ENCODE measurements around the gene KCNQ1. TPM values are rescaled to one million over a fixed set of nuclear protein-coding genes. Genes with fewer than 3 reads are reported as not detected.

KCNQ1 gene
- total RNA-seq, 1 donor from 2014 or later, result 7.9 TPM

DNA sequence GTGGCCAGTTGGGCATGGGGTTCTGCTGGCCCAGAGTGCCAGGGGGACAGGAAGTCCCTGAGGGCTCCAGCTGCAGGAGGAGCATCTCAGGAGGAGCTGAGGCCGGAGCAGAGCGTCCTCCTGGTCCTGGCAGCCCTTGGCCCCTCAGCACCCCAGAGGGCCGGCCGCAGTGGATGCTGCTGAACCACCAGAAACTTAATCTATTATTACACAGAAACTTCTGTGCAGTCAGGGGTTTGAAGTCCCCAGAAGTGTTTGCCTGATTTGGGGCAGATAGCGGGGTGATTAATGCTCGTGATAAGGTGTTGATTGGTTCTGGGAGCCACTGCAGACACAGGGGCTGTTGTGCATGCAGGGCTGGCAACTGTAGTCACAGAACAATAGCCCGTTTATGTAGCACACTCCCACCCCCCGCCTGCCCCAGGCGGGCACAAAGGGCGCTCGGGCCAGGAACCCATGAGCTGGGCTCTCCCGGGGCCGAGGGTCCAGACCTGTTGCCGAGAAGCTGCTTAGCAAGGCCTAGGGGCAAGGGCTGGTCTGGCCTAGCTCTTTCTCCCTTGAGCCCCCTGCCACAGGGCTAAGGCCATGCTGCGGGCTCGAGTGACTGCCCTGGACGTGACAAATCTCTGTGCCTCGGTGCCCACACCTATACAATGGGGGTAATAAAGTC lies 284.0 kb downstream of the KCNQ1 start:
- no peak for DNase-seq (ENCODE audit: low spot score)

DNA sequence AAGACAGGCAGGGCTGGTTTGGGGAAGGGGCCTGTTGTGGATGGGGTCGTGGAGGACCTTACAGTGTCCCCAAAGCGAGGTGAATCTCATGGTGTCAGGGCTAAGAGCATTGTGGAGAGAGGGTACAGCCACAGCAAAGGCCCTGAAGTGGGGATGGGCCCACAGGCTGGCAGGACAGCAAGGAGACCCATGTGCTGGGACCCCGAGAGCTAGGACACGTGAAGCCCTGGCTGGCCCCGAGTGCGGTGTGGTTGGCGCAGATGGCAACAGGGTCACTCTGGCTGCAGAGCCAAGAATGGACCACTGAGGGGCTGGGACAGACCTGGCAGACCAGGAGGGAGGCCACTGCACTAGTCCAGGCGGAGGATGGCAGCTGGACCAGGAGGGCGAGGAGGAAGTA lies 285.0 kb downstream of the KCNQ1 start:
- no peak for DNase-seq (ENCODE audit: low spot score)

DNA sequence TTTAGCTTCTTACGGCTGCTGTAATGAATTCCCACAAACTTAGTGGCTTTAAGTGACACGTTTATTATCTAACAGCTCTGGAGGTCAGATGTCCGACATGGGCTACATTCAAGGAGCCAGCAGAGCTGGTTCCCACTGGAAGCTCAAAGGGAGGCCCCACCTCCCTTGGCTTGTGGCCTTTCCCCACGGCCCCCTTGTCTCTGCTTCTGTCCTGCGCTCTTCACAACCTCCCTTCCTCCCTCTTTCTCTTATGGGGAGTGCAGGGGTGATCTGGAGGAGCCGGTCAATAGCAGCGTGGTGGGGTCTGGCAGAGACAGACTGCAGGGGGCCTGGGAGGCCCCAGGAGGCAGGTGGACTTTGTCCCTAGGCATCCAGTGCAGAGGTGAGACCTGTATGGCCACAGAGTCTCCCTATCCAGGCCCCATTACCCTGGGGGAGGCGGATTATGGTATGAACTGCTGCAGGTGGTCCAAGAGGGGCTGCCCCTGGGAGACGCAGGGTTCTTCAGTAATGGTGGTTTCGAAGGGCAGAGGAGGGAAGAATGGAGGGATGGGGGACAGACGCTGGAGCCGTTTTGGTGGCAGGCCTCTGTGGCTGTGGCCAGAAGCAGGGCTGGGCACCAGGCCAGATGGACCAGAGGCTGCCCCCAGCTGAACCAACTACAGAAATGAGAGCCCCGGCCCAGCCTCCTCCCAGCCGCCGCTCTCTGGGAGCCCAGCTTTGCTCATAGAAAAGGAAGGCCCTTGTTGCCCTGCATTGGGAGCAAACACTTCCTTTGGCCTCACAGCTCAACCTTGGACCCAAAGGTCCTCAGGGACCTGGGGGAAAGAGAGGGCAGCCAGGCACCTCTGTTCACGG lies 285.7 kb downstream of the KCNQ1 start:
- DNase-seq (ENCODE audit: low spot score), result no peak

DNA sequence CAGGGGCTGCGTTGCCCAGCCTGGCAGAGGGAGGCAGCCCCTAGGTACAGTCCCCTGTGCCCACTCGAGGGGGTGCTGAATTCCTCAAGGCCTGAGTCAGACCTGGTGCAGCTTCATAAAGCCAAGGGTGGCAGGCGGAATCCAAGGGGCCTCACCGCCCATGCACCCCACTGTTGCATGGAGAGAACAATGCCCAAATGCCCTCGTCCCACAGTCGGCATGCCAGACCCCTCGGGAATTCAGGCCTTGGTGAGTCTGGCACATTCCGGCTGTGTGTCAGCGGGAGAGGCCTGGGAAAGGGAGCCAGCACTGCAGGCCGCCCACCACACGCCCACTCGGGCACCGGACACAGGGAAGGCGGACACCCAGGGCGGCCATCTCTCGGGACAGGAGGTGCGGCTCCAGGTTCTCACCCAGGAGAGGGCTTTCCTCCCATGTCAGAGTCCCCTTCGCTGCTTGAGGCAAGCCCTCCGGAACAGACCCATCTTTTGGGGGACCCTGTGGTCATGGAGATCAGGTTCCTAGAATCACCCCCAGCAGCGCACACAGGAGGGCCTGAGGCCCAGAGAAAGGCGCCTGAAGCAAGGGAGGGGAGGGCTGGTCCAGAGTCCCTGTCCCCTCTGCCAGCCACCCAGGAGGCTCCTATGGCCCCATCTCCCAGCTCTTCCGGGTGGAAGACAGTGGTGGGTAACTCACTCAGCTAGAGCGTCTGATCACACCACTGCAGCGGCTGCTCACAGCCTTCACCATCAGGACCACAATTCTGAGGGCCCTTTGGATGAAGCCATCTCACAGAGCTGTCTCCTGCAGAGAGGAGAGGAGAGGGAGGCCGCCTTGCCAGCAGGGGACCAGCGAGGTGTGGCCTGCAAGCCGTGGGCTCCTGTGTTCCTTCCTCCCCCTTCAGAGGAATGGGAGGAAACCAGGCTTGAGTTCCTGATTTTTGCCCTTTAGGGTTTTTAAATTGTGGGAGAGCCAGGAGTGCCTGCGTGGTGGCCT lies 286.6 kb downstream of the KCNQ1 start:
- no peak for DNase-seq (ENCODE audit: low spot score)

DNA sequence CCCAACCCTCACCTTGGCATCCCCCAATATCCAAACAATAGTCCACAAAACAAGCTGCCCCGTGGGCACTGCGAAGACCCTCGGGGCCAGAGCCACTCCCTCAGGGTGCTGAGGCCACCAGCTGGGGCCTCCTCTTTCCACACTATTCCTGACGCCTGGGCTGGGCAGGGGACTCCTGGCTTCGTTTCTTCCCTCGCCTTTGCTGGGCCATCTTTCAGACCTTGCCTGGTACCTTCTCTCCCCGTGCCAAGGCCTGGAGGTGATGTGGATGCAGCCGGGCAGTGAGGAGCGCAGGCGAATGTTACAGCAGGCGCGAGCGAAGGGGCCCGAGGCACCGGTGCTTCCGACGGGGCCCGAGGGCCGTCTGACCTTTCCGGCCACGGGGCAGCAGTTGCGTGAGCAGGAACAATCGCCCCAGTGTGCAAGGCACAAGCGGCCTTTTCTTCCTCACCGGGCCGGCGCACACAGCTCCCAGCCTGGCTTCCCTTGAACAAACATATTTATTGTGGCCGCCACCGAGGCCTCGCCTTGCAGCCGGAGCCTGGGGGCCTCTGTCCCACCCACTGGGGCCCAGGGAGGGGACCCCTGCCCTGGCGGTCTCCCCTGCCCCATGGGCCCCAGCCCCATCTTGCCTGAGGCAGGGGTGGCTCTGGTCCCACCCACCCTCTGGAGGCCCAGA lies 287.6 kb downstream of the KCNQ1 start:
- DNase-seq (ENCODE audit: low spot score), result no peak

DNA sequence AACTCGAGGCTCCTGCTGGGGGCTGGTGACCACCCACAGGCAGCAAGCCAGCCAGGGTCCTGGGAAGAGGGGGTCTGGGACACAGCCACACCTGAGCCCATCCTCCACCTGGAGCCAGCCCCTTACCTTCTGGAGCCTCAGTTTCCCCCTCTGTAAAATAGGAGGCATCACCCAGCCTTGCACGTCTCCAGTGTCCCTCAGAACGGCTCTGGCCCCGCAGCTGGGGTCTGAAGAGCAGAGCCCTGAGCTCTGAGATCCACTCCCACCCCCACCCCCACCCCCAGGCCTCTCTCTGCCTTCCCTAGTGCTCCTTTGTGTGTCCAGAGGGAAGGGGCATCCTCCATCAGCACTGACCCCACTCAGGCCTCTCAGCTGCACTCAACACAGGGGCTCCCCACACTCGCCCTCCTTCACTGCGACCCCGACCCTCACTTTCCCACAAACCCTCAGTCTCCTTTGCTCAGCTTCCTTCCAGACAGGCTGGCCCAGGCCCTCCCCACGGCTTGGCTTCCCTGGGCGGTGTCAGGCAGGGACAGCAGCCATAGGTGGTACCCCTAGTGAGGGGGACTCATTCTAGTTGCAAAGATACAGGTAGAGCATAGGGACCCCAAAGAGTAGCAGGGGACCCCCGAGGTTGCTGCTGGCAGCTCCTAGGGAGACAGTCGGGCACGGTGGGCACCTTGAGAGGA lies 288.3 kb downstream of the KCNQ1 start:
- DNase-seq (ENCODE audit: low spot score), result no peak

DNA sequence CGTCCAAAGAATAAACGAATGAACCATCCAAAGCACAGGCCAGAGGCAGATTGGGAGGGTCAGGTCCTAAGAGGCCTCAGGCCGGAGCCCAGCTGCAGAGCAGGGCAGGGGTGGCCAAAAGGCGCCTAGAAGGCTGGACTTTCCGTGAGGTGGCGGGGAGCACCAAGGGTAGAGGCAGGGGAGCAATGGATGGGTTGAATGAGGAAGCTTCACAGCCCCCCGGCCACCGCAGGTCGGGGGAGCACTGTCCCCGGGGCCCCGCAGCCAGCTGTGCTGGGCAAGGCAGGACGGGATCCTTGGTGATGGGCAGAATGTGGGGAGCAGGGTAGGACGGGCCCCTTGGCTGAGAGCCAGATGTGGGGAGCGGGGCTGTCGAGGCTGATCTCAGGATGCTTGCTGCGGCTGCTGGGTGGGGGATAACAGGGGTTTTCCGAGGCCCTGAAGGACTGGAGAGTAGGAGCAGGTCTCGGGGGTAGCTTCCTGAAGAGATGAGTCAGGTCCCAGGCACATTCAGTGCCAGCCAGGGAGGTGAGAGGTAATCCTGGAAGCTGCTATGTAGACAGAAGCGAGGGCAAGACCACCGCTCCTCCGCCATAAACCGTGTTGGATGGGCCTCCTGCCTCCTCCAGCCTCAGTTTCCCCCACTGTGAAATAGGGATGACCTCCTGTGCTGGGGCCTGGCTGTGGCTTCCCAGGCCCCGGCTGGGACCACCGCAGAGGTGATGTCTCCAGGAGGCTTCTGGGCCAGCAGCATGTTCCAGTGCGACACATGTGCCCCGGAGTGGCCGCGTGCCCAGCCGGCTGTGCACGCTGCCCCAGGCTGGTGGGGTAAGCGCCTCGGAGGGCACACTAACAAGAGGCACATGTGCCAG lies 289.6 kb downstream of the KCNQ1 start:
- DNase-seq (ENCODE audit: low spot score), result no peak

DNA sequence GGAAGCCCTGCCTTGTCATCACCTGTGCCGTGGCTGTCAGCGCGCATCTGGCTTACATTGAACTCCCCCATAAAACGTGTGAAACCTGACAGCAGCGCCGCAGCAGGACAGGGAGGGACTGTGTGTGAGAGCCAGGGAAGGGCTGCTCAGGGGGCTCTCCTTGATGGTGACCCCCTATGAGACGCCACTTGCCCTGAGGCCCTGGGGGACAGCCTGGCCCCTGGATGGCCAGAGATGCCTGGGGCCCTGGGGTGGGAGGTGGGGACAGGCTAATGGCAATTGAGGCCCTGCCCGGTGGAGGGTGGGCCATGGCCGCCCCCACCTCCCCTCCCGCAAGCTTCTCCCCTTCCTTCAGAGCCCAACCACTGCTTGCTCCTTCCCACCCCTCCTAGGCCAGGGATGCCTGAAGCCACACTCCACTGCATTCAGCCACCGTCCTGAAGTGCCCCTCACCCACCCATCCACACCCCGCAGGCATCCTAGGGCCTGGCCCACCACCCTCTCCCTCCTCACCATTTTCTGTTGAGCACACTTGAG lies 290.3 kb downstream of the KCNQ1 start:
- DNase-seq (ENCODE audit: low spot score), result no peak

DNA sequence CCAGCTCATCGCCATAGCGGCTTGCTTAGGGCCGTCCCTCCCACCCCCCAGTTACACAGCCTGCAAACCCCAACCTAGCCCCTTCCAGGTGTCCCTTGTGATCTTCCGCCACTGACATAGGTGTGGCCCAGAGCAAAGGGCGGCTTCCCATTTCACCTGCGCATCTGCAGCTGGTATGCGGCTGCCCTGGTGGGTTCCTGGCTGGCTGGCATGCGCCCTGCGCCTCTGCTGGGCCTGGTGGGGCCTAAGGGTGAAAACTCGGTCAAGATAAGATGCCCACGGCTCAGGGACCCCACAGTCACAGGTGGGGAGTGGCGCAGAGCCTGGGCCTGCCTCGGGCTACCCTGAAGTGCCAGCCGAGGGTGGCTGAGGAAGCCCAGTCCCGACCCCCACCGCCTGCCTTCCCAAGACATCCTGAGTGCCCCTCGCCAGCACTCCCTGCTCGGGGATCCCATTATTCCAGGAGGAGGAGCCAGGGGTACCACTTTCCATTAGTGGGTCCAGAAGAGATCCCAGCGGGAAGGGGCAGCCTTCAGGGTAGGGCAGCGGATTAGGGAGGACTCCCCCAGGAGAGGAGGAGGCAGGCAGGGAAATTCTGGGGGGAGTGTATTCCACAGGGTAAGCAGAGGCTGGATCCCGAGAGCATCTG lies 291.9 kb downstream of the KCNQ1 start:
- DNase-seq (ENCODE audit: low spot score), result no peak

DNA sequence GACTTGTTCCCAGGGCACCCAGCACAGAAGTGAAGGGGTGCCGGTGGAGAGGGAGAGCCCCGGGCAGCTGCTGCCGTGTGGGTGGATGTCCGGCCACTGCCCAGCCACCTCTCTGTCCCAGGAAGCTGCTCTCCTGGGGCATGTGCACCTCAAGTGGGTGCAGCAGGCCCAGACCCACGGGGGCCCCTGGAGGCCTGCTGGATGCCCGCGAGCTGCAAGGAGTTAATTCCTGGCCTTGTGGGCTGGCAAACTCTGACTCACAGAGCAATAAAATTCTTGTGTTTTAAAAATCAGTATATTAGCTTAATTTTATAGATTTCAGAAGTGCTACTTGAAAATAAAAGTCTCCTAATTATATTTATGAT lies 292.4 kb downstream of the KCNQ1 start:
- no peak for DNase-seq (ENCODE audit: low spot score)

DNA sequence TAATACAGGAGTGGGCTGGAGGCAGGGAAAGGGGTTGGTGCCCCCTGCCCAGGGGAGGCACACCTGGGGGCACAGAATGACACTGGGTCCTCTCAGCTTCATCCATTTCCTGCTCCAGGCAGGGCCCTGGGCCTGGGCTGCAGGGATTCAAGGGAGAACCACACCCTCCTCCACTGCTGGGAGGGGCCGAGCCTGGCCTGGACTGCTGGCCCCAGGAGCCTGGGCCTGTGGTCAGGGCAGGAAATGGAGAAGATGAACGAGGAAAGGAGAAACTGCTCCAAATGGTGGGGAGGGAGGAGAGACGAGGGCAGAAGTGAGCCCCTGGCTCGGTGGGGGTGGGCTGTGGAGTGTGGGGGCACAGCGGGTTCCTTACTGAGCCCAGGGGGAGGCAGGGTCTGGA lies 293.1 kb downstream of the KCNQ1 start:
- peak; percentile 71 for DNase-seq (ENCODE audit: low spot score)

DNA sequence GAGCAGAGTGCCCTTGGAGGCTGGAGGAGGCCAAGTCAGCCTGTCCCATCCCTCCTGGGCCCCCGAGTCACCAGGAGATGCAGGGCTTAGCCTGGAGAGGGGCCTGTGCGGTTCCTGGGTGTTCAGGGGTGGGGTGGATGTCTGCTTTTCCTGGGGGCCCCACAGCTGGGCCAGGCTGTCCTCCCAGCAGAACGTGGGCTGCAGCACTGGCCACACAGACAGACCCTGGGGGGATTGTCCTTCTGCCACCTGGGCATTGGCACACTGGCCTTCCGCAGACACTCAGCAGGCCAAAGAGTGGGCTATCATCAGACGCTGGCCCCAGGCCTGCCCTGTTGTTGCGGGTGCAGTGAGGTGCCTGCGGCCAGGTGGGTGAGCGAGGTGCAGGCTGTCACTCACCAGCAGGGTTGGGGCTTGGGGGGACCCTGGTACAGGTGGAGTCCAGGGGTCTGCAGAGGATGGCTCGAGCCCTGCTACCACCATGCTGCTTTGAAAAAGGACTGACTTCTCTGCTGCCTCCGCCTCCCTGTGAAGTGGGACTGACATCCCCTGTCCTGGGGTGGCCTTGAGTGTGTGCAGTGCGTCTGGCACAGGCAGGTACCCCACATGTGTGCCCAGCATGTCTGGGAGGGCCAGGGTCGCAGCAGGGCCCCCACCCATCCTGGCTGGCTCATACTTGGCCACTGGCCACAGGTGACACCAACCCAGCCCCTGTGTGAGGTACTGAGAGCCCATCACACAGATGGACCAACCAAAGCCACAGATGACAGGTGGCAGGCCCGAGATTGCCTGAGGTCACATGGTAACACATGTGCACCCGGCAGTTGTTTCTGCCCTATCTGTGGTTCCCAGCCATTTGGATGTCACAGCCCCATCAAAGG lies 294.0 kb downstream of the KCNQ1 start:
- no peak for DNase-seq (ENCODE audit: low spot score)

DNA sequence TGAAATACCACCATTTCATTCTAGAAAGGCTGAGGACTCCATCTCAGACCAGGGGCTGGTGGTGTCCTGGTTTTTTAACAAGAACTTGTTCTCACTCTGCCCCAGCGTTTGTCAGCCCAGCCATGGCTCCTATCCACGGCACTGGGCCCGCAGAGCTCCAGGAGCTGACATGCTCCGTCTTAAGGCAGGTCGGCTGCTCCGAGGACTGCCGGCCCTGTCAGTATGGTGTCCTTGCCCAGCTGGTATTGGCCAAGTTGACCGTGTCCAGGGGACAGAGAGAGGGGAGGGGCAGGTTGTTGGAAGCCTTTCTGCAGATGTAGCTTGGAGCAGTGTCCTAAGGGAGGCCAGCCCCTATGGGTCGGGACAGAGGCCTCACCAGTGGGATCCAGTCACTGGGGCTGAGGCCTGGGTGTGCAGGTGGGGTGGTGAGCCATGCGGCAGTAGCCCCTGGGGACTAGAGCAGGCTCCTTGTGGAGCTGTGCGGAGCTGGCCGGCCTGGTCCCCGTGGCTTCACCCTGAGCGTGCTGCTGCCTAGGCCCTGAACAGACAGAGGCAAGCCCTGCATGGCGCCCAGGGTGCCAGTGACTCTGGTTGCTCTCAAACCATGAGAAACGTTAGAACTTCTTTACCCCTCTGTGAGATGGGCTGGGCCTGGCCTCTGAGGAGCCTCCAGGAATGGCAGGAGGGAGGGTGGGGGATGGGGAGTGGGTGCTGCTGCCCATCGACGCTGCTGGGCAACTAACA lies 294.9 kb downstream of the KCNQ1 start:
- no peak for DNase-seq (ENCODE audit: low spot score)

DNA sequence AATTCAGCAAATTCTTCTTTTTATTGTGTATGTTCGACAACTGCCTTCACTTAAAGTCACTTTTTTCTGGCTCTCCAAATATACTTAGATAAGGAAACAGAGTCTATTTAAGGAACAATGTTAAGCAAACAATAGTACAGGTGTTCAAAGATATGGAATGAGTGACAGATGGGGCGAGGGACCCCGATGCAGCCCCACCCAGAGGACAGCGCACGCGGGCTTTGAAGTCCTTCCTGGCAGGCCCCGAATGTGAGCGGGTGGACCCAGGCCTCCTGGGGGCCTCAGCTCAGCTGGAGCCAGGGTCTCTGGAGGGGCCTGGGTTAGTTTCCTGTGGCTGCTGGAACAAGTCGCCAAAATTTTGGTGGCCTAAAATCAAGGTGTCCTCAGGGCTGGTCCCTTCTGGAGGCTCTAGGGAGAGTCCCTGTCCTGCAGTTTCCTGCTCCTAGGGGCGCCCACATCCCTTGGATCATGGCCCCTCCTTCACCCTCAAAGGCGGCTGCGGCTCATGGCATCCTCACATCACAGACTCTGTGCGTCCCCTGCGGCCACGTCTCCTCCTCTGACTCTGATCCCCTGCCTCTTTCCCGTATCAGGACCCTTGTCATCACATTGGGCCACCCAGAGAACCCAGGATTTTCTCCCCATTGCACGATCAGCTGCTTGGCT lies 295.6 kb downstream of the KCNQ1 start:
- DNase-seq (ENCODE audit: low spot score), result no peak

DNA sequence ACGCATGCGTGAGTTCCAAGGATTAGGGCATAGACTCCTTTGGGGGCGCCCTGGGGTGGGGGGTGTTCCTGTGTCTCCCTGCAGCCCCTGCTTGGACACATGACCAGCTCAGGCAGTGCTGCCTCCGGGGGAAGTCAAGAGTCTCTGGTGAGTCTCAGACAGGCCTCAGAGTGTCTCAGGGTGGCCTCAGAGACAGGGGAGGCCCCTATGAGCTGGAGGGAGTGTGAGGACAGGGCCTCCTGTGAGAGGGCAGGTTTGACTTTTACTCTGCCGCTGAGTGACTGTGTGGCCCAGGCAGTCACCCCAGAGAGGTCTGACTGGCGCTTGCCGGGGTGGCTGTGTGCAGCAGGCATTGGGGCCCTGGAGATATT lies 296.2 kb downstream of the KCNQ1 start:
- no peak for DNase-seq (ENCODE audit: low spot score)

DNA sequence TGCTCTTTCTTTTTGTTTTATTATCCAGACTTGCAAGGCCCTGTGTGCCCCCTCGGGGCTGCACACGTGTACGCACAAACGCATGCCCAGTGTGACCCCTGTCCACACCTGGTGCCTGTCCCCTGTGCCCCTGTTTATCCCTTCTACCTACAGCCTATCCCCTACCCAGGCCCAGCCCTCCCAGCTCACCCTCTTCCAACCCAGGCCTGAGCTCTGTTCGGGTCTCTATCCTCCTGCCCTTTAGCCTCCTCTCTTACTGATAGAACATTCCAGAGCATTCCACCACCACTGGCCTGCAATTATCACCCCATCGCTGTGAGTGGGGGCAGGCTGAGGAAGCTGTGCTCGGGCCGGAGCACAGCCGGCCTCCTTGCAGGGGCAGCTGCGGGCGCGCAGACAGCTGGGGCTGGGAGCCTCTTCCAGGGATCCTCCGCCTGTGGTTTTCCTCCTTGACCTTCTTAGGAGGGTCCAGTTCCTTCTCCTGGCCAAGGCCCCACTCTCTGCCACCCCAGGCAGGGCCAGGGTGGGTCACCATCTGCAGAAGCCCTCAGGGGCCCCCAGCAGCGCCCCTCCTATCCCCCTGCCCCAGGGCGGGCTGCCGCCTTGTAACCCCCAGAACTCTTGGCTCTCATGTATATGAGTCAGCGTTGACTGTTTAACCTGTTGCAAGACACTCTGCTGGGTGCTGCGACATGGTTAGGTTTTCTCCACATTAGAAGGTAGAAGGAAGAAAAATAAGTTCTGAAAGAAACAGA lies 296.7 kb downstream of the KCNQ1 start:
- DNase-seq (ENCODE audit: low spot score), result peak; percentile 80

Data from umbilical cord (tissue), 2 donors.